ENCODE data around the gene MC5R. TPM values are rescaled to one million over a fixed set of nuclear protein-coding genes. Genes with fewer than 3 reads are reported as not detected.

MC5R gene
- total RNA-seq, 2 experiments from 2014 or later = not detected

DNA sequence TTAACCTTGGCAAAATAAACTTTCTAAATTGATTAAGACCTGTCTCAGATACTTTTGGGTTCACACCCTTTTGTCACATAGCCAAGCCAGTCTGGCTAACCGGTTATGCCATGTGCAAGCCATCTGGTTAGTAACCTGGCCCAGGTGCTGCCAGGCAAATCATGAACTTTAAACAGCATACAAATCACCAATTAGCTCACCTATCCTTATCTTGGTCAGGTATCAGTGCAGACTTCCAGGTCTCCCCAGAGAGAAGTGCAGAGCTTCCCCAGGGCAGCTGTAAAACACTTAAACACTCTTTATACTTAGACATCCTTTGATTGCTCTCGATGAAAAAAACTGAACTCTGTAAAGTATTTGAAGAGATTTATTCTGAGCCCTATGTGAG is 14.9 kb upstream of the MC5R start:
- ATAC-seq (no peak), DNase-seq (no peak)
- Mint-ChIP-seq H3K36me3 (ENCODE audit: low read depth) (no peaks in the 10 kb centered on the region), H3K9me3 (ENCODE audit: low read depth) (no peaks in the 10 kb centered on the region), H3K27me3 (peaks cover 21% of the 10 kb centered on the region), H3K4me3 (no peak overlapping the region), H3K4me1 (no peaks in the 10 kb centered on the region), H3K27ac (no peak overlapping the region)
- intact Hi-C loops (cut with DNase I, micrococcal nuclease) = loop anchor here (10.0 kb wide), 3 partner anchors 64 to 254 kb away; no protein-coding TSS in a partner anchor
- POLR2A ChIA-PET = no interaction called here
- CTCF ChIA-PET = interaction anchor here (0.5 kb wide), 1 partner anchor 33 kb away, joined by 3 read pairs; no protein-coding TSS in a partner anchor

- no peaks in the 10 kb centered on the region for H3K9me3 Mint-ChIP-seq (ENCODE audit: low read depth)
- CTCF ChIA-PET = interaction anchor here (0.8 kb wide), 1 partner anchor 14 kb away, joined by 3 read pairs; the partner anchor contains the start of gene MC5R
- no peak for DNase-seq
- H3K27me3 Mint-ChIP-seq = peaks cover 15% of the 10 kb centered on the region
- ATAC-seq = no peak
- no peaks in the 10 kb centered on the region for H3K4me1 Mint-ChIP-seq
- H3K36me3 Mint-ChIP-seq (ENCODE audit: low read depth) = no peaks in the 10 kb centered on the region
- no peak overlapping the region for H3K27ac Mint-ChIP-seq
- H3K4me3 Mint-ChIP-seq = no peak overlapping the region
- intact Hi-C loops (cut with DNase I, micrococcal nuclease) = loop anchor here (5.0 to 10.0 kb wide), 5 partner anchors 65 to 588 kb away; no protein-coding TSS in a partner anchor
- POLR2A ChIA-PET = no interaction called here
These were observed 14.3 kb upstream of the MC5R start for GRCh38 chr18:13809531-13810255.

GRCh38 chr18:13810950-13811485 is 12.9 kb upstream of the MC5R start:
- DNase-seq (no peak), ATAC-seq (no peak)
- H3K36me3 Mint-ChIP-seq (ENCODE audit: low read depth) = no peaks in the 10 kb centered on the region
- POLR2A ChIA-PET = interaction anchor here (0.5 kb wide), 1 partner anchor 49 kb away, joined by 3 read pairs; no protein-coding TSS in a partner anchor
- no peaks in the 10 kb centered on the region for H3K4me1 Mint-ChIP-seq
- no peak overlapping the region for H3K27ac Mint-ChIP-seq
- intact Hi-C loops (cut with DNase I, micrococcal nuclease) = loop anchor here (5.0 kb wide), 2 partner anchors 276 to 586 kb away; no protein-coding TSS in a partner anchor
- no peaks in the 10 kb centered on the region for H3K9me3 Mint-ChIP-seq (ENCODE audit: low read depth)
- peaks cover 4% of the 10 kb centered on the region for H3K27me3 Mint-ChIP-seq
- CTCF ChIA-PET = interaction anchor here (0.8 to 3.1 kb wide), 2 partner anchors 7 to 13 kb away, joined by 3 to 28 read pairs; partner anchors contain the start of gene MC5R
- H3K4me3 Mint-ChIP-seq = no peak overlapping the region

DNA sequence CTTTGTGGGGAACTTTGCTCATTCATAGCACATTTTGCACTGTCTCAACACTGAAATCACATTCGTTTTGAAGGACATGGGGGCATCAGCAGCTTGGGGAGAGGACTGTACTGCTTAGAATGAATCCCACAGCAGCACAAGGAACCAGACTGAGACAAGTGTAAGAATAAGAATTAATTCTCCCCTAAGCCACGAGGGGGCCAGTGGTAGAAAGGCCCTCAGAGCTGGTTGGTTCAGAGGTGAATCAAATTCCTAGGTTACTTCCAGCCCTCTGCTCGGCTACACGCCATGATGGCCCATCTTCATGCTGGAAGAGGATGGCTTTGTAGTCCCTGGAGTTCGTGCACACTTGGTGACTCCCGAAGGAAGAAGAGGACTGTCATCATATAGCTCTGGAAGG is 12.0 kb upstream of the MC5R start:
- Mint-ChIP-seq H3K4me1 (no peaks in the 10 kb centered on the region), H3K36me3 (ENCODE audit: low read depth) (no peaks in the 10 kb centered on the region), H3K27ac (no peak overlapping the region), H3K9me3 (ENCODE audit: low read depth) (no peaks in the 10 kb centered on the region), H3K4me3 (no peak overlapping the region), H3K27me3 (peaks cover 2% of the 10 kb centered on the region)
- POLR2A ChIA-PET = no interaction called here
- no peak for DNase-seq
- CTCF ChIA-PET = interaction anchor here (0.8 to 4.6 kb wide), 11 partner anchors 8 to 275 kb away, joined by 3 to 50 read pairs (median 5); partner anchors contain the start of genes MC2R and MC5R
- intact Hi-C loops (cut with DNase I, micrococcal nuclease) = loop anchor here (2.0 to 5.0 kb wide), 3 partner anchors 275 to 585 kb away; no protein-coding TSS in a partner anchor
- no peak for ATAC-seq

- H3K27me3 Mint-ChIP-seq = peaks cover 2% of the 10 kb centered on the region
These were observed 10.6 kb upstream of the MC5R start for GRCh38 chr18:13813271-13813849.

GRCh38 chr18:13826209-13826608 is 2.3 kb downstream of the MC5R start:
- peaks cover 2% of the 10 kb centered on the region for H3K4me1 Mint-ChIP-seq
- H3K27ac Mint-ChIP-seq = no peak overlapping the region
- H3K36me3 Mint-ChIP-seq (ENCODE audit: low read depth) = no peaks in the 10 kb centered on the region
- ATAC-seq (no peak), DNase-seq (no peak)
- H3K27me3 Mint-ChIP-seq = peaks cover 34% of the 10 kb centered on the region
- H3K4me3 Mint-ChIP-seq = no peak overlapping the region
- ChIA-PET CTCF (no interaction called here), POLR2A (no interaction called here)
- intact Hi-C loops (cut with DNase I, micrococcal nuclease) = loop anchor here in 1 of 2 experiments (10.0 kb wide), 1 partner anchor 59 kb away; no protein-coding TSS in a partner anchor
- H3K9me3 Mint-ChIP-seq (ENCODE audit: low read depth) = no peaks in the 10 kb centered on the region

More at GRCh38 chr18:13813271-13813849, 10.6 kb upstream of the MC5R start:
- DNase-seq (peak; percentile 74), ATAC-seq (peak; percentile 91)
- POLR2A ChIA-PET = no interaction called here
- Mint-ChIP-seq H3K27ac (no peak overlapping the region), H3K4me3 (no peak overlapping the region), H3K36me3 (ENCODE audit: low read depth) (no peaks in the 10 kb centered on the region), H3K4me1 (no peaks in the 10 kb centered on the region), H3K9me3 (ENCODE audit: low read depth) (no peaks in the 10 kb centered on the region)
- intact Hi-C loops (cut with DNase I, micrococcal nuclease) = loop anchor here (2.0 to 5.0 kb wide), 3 partner anchors 273 to 584 kb away; no protein-coding TSS in a partner anchor
- CTCF ChIA-PET = interaction anchor here (0.7 to 4.6 kb wide), 30 partner anchors 8 to 643 kb away, joined by 3 to 50 read pairs (median 4); partner anchors contain the start of gene MC5R

DNA sequence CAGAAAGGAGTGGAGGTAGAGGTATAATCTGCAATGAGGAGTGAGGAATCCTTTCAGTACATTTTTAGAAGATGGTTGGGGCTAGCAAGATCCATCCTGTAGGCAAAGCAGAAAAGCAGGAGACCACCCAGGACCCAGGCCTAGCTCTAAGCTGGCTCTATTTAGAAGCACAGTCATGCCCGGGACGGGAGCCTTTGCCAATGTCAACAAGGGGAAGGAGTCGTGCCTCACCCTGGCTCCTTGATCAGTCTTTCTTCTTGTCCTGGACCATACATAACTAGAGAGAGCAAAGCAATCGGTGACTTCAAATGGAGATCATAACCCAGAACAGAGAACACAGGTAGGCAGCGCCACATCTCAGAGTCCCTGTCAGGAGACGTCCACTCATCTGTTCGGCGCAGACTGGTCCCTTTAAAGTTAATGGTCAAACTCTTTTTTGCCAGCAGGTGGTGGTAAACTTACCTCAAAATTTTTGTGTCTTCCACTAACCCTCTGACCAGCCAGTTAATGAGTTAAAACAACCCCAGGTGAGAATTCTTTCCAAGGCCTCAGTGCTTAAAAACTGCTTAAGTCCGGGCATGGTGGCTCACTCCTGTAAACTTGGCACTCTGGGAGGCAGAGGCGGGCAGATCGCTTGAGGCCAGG is 8.0 kb downstream of the MC5R start:
- H3K27ac Mint-ChIP-seq = no peak overlapping the region

DNA sequence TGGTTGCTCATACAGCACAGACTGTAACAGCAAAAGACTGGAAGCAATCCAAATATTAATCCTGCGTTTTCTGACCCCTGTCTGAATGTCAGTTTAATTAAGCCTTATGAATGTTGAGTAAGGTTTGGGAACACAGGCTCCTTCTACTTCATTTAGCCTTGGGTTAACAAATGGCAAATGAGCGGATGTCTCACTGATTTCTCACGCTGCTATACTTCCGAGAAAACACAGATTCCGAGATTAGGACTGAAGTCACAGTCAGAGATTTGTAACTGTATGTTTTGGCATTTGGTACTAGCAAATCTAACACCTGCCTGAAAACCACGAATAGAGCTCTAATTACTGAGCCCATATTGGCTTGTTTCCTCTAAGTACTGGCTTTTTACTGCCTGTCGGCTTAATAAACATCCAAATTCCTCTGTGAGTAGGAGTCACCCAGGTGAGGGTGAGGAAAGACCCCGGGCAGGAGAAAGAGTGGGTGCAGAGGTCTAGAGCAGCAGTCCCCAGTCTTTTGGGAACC is 10.6 kb downstream of the MC5R start:
- DNase-seq (no peak), ATAC-seq (no peak)
- H3K4me1 Mint-ChIP-seq = no peaks in the 10 kb centered on the region
- H3K9me3 Mint-ChIP-seq (ENCODE audit: low read depth) = no peaks in the 10 kb centered on the region
- intact Hi-C loops (cut with DNase I, micrococcal nuclease) = no loop called here
- H3K36me3 Mint-ChIP-seq (ENCODE audit: low read depth) = no peaks in the 10 kb centered on the region
- H3K4me3 Mint-ChIP-seq = no peak overlapping the region
- peaks cover 14% of the 10 kb centered on the region for H3K27me3 Mint-ChIP-seq
- H3K27ac Mint-ChIP-seq = no peak overlapping the region
- POLR2A ChIA-PET = no interaction called here
- CTCF ChIA-PET = no interaction called here

More for the DNA sequence above, 8.0 kb downstream of the MC5R start:
- no peaks in the 10 kb centered on the region for H3K4me1 Mint-ChIP-seq
- ATAC-seq = no peak
- POLR2A ChIA-PET = no interaction called here
- H3K9me3 Mint-ChIP-seq (ENCODE audit: low read depth) = no peaks in the 10 kb centered on the region
- no peak for DNase-seq
- no peaks in the 10 kb centered on the region for H3K36me3 Mint-ChIP-seq (ENCODE audit: low read depth)
- H3K27me3 Mint-ChIP-seq = peaks cover 18% of the 10 kb centered on the region
- no peak overlapping the region for H3K4me3 Mint-ChIP-seq
- intact Hi-C loops (cut with DNase I, micrococcal nuclease) = no loop called here
- CTCF ChIA-PET = interaction anchor here (0.6 to 1.7 kb wide), 4 partner anchors 8 to 19 kb away, joined by 3 to 4 read pairs (median 4); partner anchors contain the start of gene MC5R

- H3K9me3 Mint-ChIP-seq (ENCODE audit: low read depth) = no peaks in the 10 kb centered on the region
- H3K27me3 Mint-ChIP-seq = peaks cover 15% of the 10 kb centered on the region
- H3K27ac Mint-ChIP-seq = no peak overlapping the region
- no peaks in the 10 kb centered on the region for H3K4me1 Mint-ChIP-seq
- no peaks in the 10 kb centered on the region for H3K36me3 Mint-ChIP-seq (ENCODE audit: low read depth)
- ChIA-PET POLR2A (no interaction called here), CTCF (no interaction called here)
- intact Hi-C loops (cut with DNase I, micrococcal nuclease) = no loop called here
- DNase-seq = no peak
- no peak for ATAC-seq
- H3K4me3 Mint-ChIP-seq = no peak overlapping the region
These were observed 11.3 kb downstream of the MC5R start for GRCh38 chr18:13835202-13835601.

DNA sequence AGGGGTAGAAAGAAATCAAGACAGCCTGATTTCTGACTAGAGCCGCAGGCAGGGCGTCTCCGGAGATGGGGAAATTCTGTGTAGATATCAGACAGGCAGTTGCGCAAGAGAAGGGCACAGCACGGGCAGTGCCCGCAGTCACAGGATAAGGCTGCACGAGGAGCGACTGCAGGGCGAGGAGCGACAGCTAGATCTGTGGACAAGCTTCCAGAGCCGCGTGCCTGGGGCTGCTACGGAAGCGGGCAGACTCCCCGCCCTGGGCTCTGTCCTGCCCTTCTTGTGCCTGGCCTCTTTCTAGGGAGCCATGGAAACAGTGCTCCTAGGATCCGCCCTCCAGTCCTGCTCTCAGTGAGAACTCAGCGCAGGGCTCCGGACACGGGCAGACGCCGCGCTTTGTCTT is 12.6 kb downstream of the MC5R start:
- peaks cover 12% of the 10 kb centered on the region for H3K27me3 Mint-ChIP-seq
- no peak overlapping the region for H3K4me3 Mint-ChIP-seq
- no peak for ATAC-seq
- no peak for DNase-seq
- H3K36me3 Mint-ChIP-seq (ENCODE audit: low read depth) = no peaks in the 10 kb centered on the region
- ChIA-PET POLR2A (no interaction called here), CTCF (no interaction called here)
- no peaks in the 10 kb centered on the region for H3K9me3 Mint-ChIP-seq (ENCODE audit: low read depth)
- no peak overlapping the region for H3K27ac Mint-ChIP-seq
- H3K4me1 Mint-ChIP-seq = no peaks in the 10 kb centered on the region
- intact Hi-C loops (cut with DNase I, micrococcal nuclease) = no loop called here

GRCh38 chr18:13849791-13850190 is 25.8 kb downstream of the MC5R start:
- Mint-ChIP-seq H3K36me3 (ENCODE audit: low read depth) (no peaks in the 10 kb centered on the region), H3K27ac (no peak overlapping the region), H3K4me3 (no peak overlapping the region), H3K9me3 (ENCODE audit: low read depth) (peaks cover 14% of the 10 kb centered on the region), H3K27me3 (peaks cover 4% of the 10 kb centered on the region), H3K4me1 (no peaks in the 10 kb centered on the region)
- intact Hi-C loops (cut with DNase I, micrococcal nuclease) = loop anchor here in 1 of 2 experiments (10.0 kb wide), 1 partner anchor 55 kb away; no protein-coding TSS in a partner anchor
- DNase-seq (no peak), ATAC-seq (no peak)
- CTCF ChIA-PET = no interaction called here
- POLR2A ChIA-PET = no interaction called here
